Stimulated activated CD4-positive, alpha-beta T cell treated with anti-CD3 and anti-CD28 coated beads, Interleukin-4, amount 100 ng/mL, for 1 hour (primary cell): Measurements from ENCODE around the gene REEP3.
"Not testable (repeated sequence)": the region's sequence is repeated elsewhere in the genome, so short reads cannot be mapped to it uniquely, and the experiment has no call there.

ENCODE experiments used
- DNase-seq: peaks from one replicate; pipeline ENCODE4 v3.0.0-alpha.2; 2020

The REEP3 gene

DNA sequence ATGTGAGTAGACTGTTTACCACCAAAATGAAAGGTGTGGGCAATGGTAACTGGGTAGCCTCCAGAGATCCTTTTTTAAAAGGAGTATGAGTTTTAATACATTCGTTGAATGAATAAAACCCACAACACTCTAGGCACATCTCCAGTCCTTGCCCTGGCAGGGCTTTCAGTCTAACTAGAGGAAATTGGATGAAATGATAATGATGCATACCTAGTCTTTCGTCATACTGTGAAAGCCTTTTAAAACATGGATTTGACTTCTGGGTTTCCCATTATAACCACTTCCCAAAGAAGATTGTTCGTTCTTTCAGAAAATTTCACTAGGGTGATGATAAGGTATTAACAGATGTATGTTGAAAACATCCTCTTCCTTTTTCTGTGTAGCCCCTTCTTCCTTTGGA, 110.8 kb downstream of the REEP3 start:
- no peak for DNase-seq

DNA sequence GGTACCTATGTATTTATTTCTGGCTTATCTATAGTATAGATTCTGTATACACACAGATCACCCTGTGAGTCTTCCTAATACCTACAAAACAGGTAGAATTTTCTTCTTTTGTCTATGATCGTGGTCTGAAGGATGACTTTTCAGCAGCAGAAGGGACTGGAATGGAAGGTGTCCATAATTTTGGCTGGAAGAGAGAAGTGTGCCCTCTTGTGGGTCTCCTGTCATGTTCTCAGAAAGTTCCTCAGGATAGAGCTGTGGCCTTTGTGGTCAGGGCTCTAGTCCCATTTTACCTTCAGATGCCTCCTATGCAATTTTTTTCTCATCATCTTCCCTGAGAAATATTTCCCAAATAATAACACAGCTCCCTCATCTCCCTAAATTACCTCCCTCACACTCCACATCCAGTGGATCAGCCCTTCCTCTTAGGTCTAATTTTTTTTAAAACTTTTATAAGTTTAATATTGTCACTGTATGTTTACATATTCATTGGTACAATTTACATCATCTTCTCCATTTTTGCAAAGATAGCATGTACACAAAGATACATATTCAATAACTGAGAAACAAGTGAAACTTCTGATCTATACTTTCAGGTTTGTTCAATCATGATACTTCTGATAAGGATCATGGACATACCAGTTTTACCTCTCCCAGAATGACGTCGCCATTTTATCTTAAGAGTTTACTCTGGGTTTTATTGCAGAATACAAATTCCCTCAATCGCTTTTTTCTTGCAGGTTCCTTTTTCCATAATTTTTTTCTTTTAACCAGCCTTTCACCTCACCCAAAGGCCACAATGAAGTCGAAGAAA, 112.7 kb downstream of the REEP3 start:
- DNase-seq, result no peak

- no peak for DNase-seq
Observed at GRCh38 chr10:63634488-63635065, 113.4 kb downstream of the REEP3 start.

GRCh38 chr10:63636812-63637211, 115.6 kb downstream of the REEP3 start:
- no peak for DNase-seq

GRCh38 chr10:63637901-63638327, 116.7 kb downstream of the REEP3 start:
- no peak for DNase-seq

- DNase-seq, result no peak
Observed at GRCh38 chr10:63641366-63641765, 120.2 kb downstream of the REEP3 start.

- no peak for DNase-seq
Observed at GRCh38 chr10:63641799-63642198, 120.6 kb downstream of the REEP3 start.

DNA sequence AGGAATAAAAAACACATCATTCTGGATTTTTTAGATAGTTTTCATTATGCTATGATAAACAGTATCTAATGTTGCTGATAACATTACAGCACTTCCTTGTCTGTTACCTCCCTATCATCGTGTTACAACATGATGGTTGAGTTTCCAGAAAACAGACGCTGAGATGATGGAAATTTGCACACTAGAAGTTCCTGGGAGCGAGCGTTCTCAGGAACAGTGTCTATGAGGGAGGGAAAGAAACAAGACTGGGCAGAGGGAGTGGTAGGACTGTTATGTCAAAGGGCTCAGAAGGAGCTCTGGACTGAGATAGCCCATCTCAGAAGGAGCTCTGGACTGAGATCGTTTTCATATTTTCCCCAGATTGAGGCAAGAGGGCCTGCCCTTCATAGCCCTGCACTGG, 121.6 kb downstream of the REEP3 start:
- DNase-seq, result no peak

DNA sequence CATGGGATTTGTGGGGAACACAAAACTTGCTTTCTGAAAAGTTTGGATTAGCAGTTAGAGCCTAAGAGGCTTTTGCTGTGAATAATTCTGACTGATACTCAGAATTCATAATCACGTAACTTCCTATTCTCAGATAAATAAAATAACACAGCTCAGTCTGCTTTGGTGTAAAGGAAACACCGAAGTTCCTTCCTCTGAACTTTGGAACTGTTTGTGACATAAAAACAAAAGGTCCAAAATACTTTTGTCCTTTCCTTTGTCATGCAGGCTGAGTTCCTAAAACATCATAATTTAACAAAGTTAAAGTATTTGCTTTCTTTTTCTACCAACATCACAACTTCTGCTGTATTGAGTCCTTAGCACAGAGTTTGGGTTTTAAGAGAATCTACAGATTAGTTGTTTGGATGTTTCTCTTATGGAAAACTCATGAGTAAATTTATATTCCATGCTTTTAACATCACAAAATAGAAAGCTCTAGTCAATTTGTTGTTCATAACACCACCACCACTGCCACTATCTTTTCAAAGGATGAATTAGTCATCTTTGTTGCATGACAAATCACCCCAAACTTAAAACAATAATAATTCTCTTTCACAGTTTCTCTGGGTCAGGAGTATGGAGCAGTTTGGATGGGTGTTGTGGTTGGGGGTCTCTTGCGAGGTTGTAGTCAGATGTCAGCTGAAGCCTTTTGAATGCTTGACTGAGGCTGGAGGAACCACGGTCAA, 123.4 kb downstream of the REEP3 start:
- DNase-seq, result no peak

- DNase-seq, result no peak
Observed at GRCh38 chr10:63645195-63645594, 124.0 kb downstream of the REEP3 start.

- no peak for DNase-seq
Observed at GRCh38 chr10:63646491-63646890, 125.3 kb downstream of the REEP3 start.

GRCh38 chr10:63651864-63652263, 130.7 kb downstream of the REEP3 start:
- DNase-seq, result no peak

DNA sequence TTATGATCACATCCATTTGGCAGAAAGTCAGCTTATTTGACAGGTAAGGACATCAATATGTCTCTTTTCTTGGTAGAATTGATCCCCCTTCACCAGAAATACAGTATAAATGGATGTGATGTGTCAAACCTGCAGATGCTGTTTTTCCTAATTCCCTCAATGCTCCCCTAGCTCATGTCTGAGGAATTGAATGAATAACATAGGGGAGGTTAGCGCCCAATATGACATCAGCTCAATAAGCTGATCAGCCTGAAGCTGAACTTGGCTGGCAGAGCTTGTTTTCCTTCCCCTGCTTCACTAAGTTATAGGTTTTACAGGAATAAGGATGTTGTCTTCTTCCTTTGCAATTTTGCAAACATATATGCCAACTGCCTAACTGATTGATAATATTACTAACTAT, 132.5 kb downstream of the REEP3 start:
- no peak for DNase-seq

- DNase-seq, result no peak
Observed at GRCh38 chr10:63657761-63658160, 136.6 kb downstream of the REEP3 start.

- DNase-seq, result not testable (repeated sequence)
Observed at GRCh38 chr10:63660941-63661340, 139.7 kb downstream of the REEP3 start.

DNA sequence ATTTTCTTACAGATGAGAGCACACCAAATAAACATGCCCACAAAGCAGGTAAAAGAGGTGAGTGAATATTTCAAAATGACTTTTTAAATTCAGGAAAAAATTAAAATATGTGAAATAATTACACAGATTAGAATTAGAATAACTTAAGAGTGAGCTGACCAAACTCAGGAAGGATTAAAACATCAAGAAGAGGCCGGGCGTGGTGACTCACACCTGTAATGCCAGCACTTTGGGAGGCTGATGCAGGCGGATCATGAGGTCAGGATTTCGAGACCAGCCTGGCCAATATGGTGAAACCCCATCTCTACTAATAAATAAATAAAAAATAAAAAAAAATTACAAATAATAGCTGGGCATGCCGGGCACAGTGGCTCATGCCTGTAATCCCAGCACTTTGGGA, 140.1 kb downstream of the REEP3 start:
- DNase-seq, result no peak

- DNase-seq, result no peak
Observed at GRCh38 chr10:63664341-63664885, 143.2 kb downstream of the REEP3 start.

GRCh38 chr10:63665006-63665580, 143.9 kb downstream of the REEP3 start:
- DNase-seq, result not testable (repeated sequence)

GRCh38 chr10:63665670-63666134, 144.5 kb downstream of the REEP3 start:
- DNase-seq, result no peak

DNA sequence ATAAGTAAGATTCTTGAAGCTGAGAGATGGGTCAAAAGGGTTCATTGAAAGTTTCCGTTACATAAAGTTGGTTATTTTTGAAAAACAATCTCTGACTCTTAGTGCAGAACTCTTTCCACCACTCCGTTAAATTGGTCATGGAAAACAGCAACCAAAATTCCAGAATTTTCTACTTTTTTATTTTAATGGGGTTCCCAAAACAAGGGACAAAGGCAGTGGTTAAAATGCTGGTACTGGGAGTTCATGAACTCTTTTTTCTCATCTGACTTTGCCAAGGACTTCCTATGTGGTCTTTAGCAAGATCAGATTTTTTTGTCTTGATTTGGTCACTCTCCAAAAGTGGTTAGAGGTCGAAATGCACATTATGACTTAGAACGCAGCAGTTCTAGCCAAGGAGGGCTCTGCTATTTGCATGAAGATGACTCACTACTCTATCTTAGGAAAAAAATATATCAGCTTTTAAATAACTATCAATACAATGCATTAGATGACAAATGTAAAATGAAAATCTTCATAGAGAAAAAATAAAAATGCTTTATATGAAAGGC, 145.7 kb downstream of the REEP3 start:
- DNase-seq, result no peak

- no peak for DNase-seq
Observed at GRCh38 chr10:63667596-63668480, 146.6 kb downstream of the REEP3 start.
